ENCODE measurements around the gene CEP112. TPM values are rescaled to one million over a fixed set of nuclear protein-coding genes. Genes with fewer than 3 reads are reported as not detected.
A peak's percentile ranks its signal among the peaks of the same experiment; 100 is the strongest.

CEP112 gene
- total and polyA plus RNA-seq, 8 donors = 15.1 to 23.8 (median 19.7) TPM

- no peak for ATAC-seq
- intact Hi-C loops (cut with DNase I) = no loop called here
- TF ChIP-seq CTCF (IDR thresholded peaks at IDR 0.05) = no peak
- peaks cover 3 to 6% of the 10 kb centered on the region in 2 donors for H3K4me1 ChIP-seq
- peaks cover 0 to 6% of the 10 kb centered on the region in 2 donors for H3K9me3 ChIP-seq
- H3K4me3 ChIP-seq = no peak overlapping the region
- DNase-seq = no peak
- H3K27me3 ChIP-seq = no peaks in the 10 kb centered on the region
- H3K27ac ChIP-seq = no peak overlapping the region
- no peaks in the 10 kb centered on the region for H3K36me3 ChIP-seq
These were observed 554.1 kb downstream of the CEP112 start for GRCh38 chr17:65637786-65638185.

- Histone ChIP-seq H3K4me1 (peaks cover 3 to 6% of the 10 kb centered on the region in 2 donors), H3K27me3 (no peaks in the 10 kb centered on the region), H3K27ac (peak overlapping the region; percentile 36 to 51), H3K9me3 (no peaks in the 10 kb centered on the region), H3K36me3 (no peaks in the 10 kb centered on the region), H3K4me3 (no peak overlapping the region)
- peak in 1 of 4 donors; percentile 9 for DNase-seq
- ATAC-seq = peak; percentile 59
- intact Hi-C loops (cut with DNase I) = no loop called here
- TF ChIP-seq CTCF (IDR thresholded peaks at IDR 0.05) = no peak
These were observed 557.4 kb downstream of the CEP112 start for GRCh38 chr17:65634533-65634932.

- H3K27me3 ChIP-seq = no peaks in the 10 kb centered on the region
- H3K4me3 ChIP-seq = no peak overlapping the region
- H3K36me3 ChIP-seq = no peaks in the 10 kb centered on the region
- H3K4me1 ChIP-seq = peaks cover 3 to 6% of the 10 kb centered on the region in 2 donors
- peak in 1 of 4 donors; percentile 36 for DNase-seq
- peak; percentile 80 for ATAC-seq
- peak overlapping the region; percentile 36 to 51 for H3K27ac ChIP-seq
- H3K9me3 ChIP-seq = no peaks in the 10 kb centered on the region
- TF ChIP-seq CTCF (IDR thresholded peaks at IDR 0.05) = no peak
- intact Hi-C loops (cut with DNase I) = no loop called here
These were observed 557.9 kb downstream of the CEP112 start for GRCh38 chr17:65633988-65634387.

- peak; percentile 45 for ATAC-seq
- Histone ChIP-seq H3K36me3 (no peaks in the 10 kb centered on the region), H3K27ac (no peak overlapping the region), H3K27me3 (no peaks in the 10 kb centered on the region), H3K4me3 (no peak overlapping the region), H3K4me1 (peaks cover 3 to 6% of the 10 kb centered on the region in 2 donors), H3K9me3 (no peaks in the 10 kb centered on the region)
- no peak for TF ChIP-seq CTCF (IDR thresholded peaks at IDR 0.05)
- DNase-seq = no peak
- intact Hi-C loops (cut with DNase I) = no loop called here
These were observed 558.6 kb downstream of the CEP112 start for GRCh38 chr17:65633146-65633881.

- no peak for ATAC-seq
- no peak for TF ChIP-seq CTCF (IDR thresholded peaks at IDR 0.05)
- Histone ChIP-seq H3K9me3 (no peaks in the 10 kb centered on the region), H3K27ac (no peak overlapping the region), H3K36me3 (no peaks in the 10 kb centered on the region), H3K4me1 (peaks cover 3 to 6% of the 10 kb centered on the region in 2 donors), H3K27me3 (no peaks in the 10 kb centered on the region), H3K4me3 (no peak overlapping the region)
- intact Hi-C loops (cut with DNase I) = no loop called here
- DNase-seq = no peak
These were observed 561.4 kb downstream of the CEP112 start for GRCh38 chr17:65630502-65630901.

All from left lung (tissue), 10 donors.